ENCODE results near the gene MAFG.
"Not testable (repeated sequence)": the region's sequence is repeated elsewhere in the genome, so short reads cannot be mapped to it uniquely, and the experiment has no call there.

The MAFG gene

DNA sequence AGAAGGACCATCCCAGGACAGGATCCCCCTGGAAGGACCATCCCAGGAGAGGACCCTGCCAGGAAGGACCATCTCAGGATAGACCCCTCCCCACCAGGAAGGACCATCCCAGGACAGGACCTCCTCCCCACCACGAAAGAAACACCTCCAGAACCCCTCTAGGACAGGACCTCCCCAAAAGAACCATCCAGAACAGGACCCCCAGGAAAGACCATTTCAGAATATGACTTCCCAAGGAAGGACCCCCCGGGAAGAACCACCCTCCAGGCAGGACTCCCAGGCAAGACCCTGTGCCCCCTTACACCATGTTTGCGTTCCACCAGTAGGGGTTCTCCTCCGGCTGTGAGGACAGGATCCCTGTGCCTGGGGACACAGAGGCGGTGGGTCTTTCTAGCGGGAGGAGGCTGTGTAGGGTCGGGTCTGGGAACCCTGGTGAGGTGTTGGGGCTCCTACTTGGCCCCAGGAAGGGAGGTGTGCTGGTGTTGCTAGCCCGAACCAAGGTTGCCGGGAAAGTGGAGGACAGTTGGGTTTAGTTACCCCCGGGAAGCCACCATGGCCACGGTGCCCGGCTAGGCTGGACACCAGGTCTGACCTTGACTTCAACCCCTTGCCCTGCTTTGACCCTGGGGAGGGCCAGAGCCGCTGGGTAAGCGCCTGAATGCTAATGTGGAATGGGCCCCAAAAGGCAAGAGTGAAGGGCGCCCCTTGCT lies 31.3 kb upstream of the MAFG start:
- DNase-seq (ENCODE audit: low read depth), result no peak

DNA sequence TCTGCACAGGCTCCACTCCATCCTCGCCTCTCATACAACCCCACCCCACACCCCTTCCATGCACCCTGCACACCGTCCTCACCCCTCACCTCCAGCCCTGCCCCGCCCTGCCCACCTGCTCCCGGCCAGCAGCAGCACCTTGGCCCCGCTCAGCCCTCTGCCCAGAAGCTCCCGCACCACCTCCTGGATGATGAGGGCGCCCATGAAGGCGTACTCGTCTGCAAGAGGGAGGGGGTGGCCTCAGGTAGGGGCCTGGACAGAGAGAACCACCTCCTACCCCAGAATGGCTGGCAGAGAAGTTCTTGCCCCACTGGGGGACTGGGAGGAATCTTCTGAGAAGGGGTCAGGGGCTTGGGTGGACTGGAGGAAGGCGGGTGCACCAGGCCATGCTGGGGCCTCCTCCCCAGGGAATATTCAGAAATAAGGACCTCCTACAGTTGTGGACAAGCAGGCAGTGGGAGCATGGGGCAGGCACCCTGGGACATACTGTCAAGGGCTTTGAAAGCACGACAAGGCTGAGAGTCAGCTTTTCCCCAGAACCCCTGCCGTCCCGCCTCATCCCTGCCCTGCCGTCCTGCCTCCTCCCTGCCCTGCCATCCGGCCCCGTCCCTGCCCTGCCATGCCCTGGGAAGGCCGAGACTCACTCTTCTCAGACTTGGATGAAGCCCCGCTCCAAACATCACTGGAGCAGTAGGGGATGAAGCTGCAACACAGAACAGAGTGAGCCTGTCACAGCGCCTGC lies 30.3 kb upstream of the MAFG start:
- DNase-seq (ENCODE audit: low read depth), result no peak

DNA sequence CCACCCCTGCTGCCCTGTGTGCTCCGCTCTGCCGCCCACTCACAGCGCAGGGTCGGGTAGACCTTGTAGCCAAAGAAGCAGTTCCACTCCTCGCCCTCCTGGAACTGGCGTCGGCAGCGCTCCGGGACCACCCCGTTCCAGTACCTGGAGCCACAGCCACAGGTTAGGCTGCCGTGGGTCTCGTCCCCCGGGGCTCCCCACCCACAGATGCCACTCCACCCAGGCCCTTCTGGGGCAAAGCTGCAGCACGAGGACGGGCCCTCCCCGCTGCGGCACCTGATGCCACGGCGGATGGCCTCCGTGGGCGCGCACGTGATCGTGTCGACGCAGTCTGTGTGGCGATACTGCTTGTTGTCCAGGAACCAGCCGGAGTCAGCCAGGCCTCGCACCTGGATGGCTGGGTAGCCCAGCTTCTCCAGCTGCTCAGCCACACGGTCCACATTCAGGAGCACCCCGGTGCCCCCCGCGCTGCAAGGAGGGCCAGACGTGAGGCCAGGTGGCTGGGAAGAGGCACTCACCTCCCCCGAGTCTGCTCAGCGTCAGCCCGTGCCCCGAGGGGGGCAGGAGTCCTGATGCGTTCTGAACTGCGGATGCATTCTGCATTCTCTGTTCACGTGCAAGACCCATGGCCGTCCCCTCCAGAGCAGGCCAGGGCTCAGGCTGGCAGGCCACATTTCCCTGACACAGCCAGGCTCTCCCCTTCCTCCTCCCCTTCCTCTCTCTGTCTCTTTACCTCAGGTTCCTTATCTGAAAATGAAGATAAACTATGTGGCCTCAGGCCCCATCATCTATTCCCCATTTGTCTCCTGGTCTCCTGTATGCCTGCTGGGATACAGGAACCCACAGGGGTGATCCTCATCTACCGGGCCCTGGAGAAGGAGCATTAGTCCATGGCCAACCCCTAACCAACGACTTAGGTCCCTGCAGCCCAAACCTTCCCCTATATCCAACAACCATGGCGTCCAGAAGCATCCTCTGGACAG lies 29.4 kb upstream of the MAFG start:
- DNase-seq (ENCODE audit: low read depth), result no peak

DNA sequence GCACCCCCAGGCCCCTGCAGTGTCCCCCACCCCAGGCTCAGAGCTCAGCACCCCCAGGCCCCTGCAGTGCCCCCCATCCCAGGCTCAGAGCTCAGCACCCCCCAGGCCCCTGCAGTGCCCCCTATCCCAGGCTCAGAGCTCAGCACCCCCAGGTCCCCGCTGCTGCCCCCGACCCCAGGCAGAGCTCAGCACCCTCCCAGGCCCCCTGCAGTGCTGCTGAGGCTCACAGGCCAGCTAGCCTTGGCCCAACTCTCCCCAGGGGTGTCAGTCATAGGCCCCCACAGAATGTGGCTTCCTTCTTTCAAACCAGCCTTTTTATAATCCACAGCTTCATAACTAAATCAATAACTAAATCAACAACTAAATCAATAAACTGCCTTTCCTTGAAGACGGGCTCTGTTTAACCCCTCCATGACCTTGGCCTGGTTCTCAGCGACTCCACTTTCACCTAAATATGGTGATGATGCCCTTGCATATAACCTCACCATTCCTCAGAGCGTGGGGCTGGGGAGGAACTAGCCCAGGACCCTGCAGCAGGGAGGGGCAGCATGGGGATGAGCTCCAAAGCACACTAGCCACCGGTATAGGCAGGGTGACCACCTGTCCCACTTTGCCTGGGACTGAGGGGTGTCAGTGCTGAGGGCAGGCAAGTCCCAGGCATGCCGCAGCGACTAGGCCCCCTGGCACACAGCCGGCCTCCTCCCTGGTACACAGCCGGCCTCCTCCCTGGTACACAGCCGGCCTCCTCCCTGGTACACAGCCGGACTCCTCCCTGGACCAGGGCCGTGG lies 28.4 kb upstream of the MAFG start:
- no peak for DNase-seq (ENCODE audit: low read depth)

DNA sequence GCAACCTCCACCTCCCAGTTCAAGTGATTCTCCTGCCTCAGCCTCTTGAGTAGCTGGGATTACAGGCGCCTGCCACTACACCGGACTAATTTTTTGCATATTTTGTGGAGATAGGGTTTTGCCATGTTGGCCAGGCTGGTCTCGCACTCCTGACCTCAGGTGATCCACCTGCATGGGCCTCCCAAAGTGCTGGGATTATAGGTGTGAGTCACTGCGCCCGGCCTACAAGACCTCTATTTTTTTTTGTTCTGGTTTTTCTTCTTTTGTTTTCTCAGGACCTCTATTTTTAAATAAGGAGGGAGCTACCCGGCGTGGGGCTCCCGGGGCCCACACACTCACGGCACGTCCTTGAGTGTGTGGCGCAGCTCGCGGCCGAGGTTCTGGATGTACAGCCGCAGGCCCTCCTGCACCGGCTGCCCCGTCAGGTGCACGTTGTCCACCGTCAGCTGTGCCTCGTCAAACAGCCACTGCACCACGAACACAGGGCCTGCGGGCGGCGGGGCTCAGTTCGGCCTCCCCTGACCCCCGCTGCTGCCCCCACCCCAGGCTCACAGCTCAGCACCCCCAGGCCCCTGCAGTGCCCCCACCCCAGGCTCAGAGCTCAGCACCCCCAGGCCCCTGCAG lies 27.6 kb upstream of the MAFG start:
- no peak for DNase-seq (ENCODE audit: low read depth)

DNA sequence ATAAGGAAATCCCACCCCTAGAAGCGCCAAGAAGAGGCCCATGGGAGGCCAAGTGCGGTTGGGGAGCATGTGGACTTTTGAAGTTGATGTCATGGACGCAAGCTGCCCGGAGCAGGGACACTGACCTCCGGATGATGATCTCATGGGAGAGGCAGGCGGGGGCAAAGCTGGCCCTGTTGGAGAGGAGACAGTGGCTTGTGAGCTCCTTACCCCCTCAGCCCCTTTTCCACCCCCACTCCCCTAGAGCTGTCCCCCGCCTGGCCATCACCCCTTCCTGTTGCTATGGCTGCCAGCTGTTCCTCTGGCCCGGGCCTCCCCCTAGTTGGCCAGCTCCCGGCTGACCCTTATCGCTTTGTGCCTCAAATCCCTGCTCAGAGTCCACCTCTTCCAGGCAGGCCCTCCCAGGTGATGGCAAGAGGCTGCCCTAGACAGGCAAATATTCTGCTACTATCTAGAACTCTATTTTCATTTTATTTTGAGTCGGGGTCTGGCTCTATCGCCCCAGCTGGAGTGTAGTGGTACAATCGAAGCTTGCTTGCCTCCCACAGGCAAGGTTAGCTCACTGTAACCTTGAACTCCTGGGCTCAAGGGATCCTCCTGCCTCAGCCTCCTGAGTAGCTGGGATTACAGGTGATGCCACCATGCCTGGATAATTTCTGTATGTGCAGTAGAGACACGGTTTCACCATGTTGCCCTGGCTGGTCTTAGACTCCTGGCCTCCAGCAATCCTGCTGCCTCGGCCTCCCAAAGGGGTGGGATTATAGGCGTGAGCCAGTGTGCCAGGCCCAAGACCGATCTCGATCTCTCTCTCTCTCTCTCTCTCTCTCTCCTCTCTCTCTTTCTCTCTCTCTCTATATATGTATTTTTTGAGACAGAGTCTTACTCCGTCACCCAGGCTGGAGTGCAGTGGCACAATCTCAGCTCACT lies 26.9 kb upstream of the MAFG start:
- no peak for DNase-seq (ENCODE audit: low read depth)

DNA sequence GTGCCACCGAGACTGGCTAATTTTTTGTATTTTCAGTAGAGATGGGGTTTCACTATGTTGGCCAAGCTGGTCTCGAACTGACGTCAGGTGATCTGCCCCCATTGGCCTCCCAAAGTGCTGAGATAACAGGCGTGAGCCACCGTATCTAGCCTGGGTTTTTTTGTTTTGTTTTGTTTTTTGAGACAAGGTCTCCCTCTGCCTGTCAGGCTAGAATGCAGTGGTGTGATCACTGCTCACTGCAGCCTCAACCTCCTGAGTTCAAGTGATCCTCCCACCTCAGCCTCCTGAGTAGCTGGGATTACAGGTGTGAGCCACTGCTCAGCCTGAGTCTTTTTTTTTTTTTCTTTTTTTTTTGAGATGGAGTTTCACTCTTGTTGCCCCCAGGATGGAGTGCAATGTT lies 25.9 kb upstream of the MAFG start:
- not testable (repeated sequence) for DNase-seq (ENCODE audit: low read depth)

DNA sequence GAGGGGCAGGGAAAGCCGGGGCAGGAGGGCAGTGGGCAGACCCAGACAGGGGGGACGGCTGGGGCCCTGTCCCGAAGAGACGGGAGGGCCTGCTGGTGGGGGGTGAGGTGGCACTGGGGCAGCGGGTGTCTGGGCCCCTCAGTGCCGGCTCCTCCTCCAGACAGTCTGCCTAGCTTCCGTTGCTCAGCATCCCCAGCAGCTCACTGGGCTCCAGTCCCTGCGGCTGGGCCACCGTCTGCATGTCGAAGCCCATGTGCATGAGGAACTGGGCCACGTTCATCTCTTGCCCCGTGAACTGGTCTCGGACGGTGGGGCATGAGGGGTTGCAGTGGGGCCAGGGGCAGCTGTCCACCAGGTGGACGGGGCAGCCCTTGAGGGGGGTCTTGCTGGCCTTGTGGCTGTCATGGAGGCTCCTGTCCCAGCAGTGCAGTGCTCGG lies 25.3 kb upstream of the MAFG start:
- DNase-seq (ENCODE audit: low read depth), result no peak

DNA sequence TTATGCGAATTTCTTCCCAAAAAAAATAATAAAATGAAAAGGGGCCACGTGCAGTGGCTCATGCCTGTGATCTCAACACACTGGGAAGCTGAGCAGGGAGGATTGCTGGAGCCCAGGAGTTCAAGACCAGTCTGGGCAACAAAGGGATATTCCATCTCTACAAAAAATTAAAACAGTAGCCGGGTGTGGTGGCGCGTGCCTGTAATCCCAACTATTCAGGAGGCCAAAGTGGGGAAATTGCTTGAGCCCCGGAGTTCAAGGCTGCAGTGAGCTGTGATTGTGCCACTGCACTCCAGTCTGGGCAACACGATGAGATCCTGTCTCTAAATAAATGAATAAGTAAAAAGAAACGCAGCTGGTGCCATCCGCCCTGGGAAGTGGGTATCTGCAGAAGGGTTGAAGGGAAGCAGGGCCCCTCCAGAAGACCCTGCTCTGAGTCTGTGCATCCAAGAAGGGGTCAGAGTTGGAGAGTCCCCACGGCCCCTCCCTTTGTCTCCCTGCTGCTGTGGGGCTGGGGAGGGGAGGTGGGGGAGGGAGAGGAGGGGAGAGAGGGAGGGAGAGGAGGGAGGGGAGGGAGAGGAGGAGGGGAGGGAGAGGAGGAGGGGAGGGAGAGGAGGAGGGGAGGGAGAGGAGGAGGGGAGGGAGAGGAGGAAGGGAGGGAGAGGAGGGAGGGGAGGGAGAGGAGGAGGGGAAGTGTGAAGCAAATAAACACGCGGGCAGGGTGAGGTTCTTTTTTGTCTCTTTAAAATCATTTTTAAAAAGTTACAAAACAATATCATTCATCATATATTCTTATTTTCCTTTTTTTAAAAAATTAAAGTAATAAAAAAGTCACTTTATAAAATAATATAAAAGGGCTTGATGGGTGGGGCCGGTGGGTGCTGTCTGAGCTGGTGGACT lies 24.5 kb upstream of the MAFG start:
- no peak for DNase-seq (ENCODE audit: low read depth)

DNA sequence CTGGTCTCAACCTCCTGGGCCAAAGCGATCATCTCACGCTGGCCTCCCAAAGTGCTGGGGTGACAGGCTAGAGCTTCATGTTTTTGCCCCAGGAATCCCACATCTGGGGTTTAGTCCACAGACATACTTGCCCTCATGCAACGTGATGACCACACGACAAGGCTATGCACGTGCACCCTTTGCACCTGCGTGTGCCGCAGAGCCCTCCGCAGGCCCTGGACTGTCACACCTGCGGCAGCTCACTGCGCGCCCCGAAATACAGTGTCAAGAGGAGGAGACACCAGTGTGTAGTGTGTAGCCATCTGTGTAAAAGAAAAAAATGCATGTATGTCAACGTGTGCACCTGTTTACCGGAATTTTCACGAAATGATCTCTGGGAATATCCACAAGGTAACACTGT lies 23.0 kb upstream of the MAFG start:
- no peak for DNase-seq (ENCODE audit: low read depth)

DNA sequence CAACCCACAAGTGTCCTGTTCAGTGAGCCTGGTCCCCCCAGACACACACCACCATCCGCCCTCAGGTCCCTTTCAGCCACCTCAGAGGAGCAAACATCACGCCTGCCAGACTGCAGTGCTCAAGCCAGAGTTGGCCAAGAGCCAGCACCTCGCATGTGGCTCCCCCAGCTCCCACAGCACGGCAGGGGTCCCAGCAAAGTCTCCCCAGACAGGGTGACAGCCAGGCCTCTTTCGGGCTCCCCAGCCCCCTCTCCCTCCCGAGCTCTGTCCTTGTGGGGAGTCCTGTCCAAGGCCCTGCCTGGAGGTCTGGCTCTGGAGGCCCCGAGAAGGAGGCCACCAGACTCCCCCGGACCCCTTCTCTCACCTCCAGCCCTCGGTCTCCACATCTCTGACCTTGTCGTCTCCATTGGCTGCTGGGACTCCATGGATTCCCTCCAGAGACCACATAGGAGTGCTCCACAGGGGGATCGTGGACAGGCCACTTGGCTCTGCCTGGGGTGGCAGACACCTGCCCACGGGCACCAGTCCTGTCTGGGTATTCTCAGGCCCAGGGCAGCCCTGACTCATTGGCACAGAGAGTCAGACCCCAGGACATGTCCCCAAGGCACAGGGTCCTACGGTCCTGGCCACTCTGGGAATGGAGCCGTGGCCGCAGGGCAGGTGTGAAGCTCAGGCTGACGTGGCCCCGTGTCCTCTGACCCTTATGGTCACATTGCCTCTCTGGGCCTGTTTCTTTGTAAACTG lies 21.3 kb upstream of the MAFG start:
- DNase-seq (ENCODE audit: low read depth), result no peak

DNA sequence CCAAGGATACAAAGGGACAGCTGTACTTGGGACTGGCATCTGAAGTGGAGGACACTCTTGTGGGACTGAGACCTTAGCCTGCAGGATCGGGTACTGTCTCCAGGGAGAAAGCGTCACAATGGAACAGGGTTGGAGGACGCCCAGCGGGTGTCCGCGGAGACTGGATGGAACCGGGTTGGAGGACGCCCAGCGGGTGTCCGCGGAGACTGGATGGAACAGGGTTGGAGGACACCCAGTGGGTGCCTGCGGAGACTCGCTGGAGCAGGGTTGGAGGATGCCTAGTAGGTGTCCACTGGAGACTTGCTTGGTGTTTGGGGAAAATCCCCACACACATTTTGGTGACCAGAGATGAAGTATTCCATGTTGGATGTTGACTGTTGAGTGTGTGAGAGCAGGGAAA lies 19.7 kb upstream of the MAFG start, which contains the start of gene MYADML2:
Gene MYADML2 (minus strand): TSS at position 45 of the 400 bp plus-strand sequence. CDS start 5,492 bp downstream, outside the sequence.
- DNase-seq (ENCODE audit: low read depth), result no peak

DNA sequence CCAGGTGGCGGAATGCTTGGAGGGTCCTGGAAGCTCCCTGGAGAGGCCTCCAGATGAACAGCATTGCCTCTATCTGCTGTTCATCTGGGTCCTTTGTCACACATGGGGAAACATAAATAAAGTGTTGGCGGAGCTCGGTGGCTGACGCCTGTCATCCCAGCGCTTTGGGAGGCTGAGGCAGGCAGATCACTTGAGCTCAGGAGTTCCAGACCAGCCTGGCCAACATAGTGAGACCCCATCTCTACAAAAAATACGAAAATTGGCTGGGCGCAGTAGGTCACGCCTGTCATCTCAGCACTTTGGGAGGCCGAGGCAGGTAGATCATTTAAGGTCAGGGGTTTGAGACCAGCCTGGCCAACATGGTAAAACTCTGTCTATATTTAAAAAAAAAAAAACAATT lies 17.3 kb upstream of the MAFG start:
- DNase-seq (ENCODE audit: low read depth), result no peak

DNA sequence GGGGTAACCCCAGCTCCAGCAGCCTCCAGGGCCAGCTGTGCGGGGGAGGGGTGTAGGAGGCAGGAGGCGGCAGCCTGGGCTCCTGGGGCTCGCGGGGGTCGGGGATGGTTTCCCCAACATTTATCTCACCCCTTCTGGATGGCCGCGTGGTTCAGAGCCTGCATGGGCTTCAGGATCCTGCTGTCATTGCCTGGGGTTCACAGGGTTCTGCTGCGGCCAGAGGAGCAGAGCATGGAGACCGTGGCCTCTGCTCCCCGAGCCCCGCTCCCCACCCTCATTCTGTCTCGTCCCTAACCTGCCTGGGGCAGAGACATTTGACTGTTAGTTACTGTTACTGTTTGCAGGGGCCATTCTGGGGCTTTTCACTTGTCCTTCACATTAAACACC lies 14.6 kb upstream of the MAFG start:
- DNase-seq (ENCODE audit: low read depth), result no peak

DNA sequence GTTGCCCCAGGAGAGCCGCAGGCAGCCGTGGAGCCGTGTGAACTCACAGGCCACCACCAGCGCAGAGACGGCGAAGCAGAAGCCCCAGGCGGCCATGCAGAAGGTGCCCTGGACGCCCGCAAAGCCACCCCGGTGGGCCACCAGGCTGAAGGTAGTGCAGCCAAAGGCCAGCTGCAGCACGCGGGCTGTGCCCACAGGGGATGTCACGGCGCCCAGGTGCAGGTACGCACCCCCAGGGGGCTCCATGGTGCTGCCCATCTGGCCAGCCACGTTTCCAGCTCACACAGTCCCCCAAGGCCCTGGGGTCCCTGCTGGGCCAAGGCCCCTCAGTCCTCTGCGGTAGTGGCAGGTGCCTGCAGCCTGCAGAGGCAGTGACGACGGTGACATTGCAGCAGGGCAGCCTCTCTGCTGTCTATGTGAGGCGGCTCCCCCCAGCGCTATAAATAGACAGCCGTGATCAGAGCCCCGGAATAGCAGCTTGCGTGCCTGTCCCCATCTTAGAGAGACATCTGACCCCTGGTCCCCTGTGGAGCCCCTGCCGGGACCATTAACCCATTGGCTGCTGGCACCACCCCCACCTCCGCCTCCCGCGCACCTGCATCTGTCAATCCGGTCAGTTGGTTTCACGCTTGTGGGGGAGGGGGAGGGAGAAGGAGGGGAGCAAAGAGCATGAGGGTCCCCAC lies 14.1 kb upstream of the MAFG start:
- DNase-seq (ENCODE audit: low read depth), result no peak

DNA sequence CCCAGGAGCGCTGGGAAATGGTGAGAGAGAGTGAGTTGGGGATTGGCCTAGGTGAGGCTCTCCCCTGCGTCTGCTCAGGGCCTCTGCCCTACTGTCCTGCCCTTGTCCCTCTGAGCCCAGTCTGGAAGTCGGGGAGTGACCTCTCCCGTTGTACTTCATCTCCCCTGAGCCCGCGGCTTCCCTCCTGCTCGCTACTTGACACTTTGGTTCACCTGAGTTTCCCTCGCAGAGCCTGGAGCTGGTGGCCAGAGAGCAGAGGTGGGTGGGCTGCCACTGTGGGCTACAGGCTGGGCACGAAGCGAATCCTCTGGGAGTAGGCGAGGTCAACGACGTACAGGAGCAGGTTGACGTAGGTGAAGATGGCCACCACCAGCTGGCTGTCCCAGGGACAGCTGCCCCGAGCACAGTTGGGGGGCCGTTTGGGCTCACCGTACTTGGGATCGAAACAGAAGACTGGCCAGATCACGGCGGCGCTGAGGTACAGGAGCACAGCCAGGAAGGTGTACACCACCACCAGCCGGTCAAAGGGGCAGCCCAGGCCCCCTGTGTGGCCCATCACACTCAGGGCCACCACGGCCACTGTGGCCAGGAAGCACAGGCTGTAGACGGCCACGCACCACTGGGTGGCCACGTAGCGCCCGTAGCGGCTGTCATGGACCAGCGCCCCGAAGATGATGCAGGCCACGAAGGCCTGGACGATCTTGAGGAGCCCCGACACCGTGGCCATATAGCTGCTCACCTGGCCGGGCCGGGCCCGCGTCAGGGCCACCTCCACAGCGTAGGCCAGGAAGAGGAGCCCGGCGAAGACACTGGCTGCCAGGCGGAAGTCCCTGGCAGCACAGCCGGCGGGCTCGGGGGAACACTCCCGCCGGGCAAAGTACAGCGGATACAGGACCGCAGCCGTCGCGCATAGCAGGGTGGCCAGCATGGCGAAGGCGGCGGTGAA lies 13.3 kb upstream of the MAFG start:
- DNase-seq (ENCODE audit: low read depth), result no peak

All from stimulated activated CD4-positive, alpha-beta T cell treated with anti-CD3 and anti-CD28 coated beads, Interleukin-2, amount 100 ng/mL, for 4 hours (primary cell).